ENCODE data around the gene RBM47.
A peak's percentile ranks its signal among the peaks of the same experiment; 100 is the strongest.

Gene RBM47

DNA sequence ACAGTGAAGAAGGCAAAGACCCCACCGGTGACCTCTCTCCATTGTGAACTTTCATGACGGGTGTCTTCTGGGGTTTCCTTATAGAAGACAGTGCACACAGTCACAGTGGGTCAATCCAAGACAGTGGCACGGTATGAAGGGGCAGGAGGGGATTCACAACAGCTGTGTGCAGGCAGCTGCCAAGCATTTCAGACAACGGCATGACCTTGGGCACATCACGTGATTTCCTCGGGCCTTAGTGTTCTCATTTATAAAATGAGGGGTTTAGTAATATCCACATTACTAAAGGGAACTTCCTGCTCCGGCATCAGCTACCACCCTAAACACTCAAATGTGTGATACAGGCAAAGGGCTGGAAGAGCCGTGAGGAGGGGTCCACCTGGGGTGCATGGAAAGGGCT is 42.9 kb downstream of the RBM47 start:
- Histone ChIP-seq H2BK15ac (ENCODE audit: low read depth, poor library complexity, severe bottlenecking) (peak overlapping the region; percentile 39), H4K8ac (ENCODE audit: low read length) (no peak overlapping the region), H2AFZ (ENCODE audit: low read depth, low read length) (no peak overlapping the region), H3K4me3 (ENCODE audit: insufficient read depth in 1 of 2, low read depth in 1 of 2, low read length in 2 of 2) (no peak overlapping the region), H3K27me3 (ENCODE audit: control insufficient read depth in 1 of 2, insufficient read depth in 1 of 2, low read length in 2 of 2) (no peaks in the 10 kb centered on the region), H3K36me3 (ENCODE audit: control insufficient read depth in 1 of 2, insufficient read depth in 2 of 2, low read depth in 1 of 2, low read length in 2 of 2) (peaks cover 0 to 3% of the 10 kb centered on the region in 2 experiments), H3K27ac (ENCODE audit: low read length, poor library complexity, severe bottlenecking) (no peak overlapping the region), H3K4ac (ENCODE audit: low read depth in 1 of 2, low read length in 2 of 2) (no peak overlapping the region), H3K9ac (ENCODE audit: low read length) (peak overlapping the region; percentile 34), H3K14ac (ENCODE audit: low read length in 2 of 2) (no peak overlapping the region), H2BK120ac (ENCODE audit: low read depth, low read length) (no peak overlapping the region), H3K79me1 (replicated peaks; ENCODE audit: low read length, poor library complexity, severe bottlenecking) (peaks cover 1% of the 10 kb centered on the region), H2BK5ac (ENCODE audit: low read depth, low read length, poor library complexity, severe bottlenecking) (no peak overlapping the region), H2AK5ac (ENCODE audit: low read length, severe bottlenecking) (peak overlapping the region; percentile 70), H4K91ac (ENCODE audit: low read length) (no peak overlapping the region), H3K4me2 (ENCODE audit: low read length, poor library complexity, severe bottlenecking) (no peak overlapping the region), H3K23ac (ENCODE audit: low read length in 2 of 2) (peak overlapping the region in 1 of 2 experiments; percentile 11), H2BK12ac (ENCODE audit: low read length in 2 of 2) (peak overlapping the region in 1 of 2 experiments; percentile 67), H3K9me3 (ENCODE audit: control insufficient read depth, low read length) (no peaks in the 10 kb centered on the region), H3K4me1 (ENCODE audit: control insufficient read depth, insufficient read depth, low read depth, low read length) (peaks cover 5% of the 10 kb centered on the region), H3K18ac (ENCODE audit: low read depth in 1 of 2, low read length in 2 of 2) (no peak overlapping the region)
- WGBS, result 95% methylated on average over 6 of the region's 8 CpGs
- no peak for DNase-seq

DNA sequence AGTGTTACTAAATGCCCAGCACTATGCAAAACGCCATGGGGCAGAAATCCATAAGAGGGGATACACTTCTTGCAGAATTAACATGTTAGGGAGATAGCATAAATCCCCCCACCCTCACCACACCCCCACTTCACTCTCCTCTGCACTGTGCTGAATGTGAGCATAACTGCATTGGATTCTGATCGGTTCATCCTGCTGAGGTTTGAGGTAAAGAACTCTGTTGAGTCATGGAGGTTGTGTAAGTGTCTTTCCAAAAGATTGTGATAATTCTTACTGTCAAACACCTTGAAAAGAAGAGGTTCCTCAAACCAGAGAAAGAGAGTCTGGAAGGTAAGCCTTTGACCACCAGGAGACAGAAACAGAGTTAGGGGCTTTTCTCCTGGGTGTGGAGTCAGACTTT is 43.6 kb downstream of the RBM47 start:
- H3K4me2 ChIP-seq (ENCODE audit: low read length, poor library complexity, severe bottlenecking), result no peak overlapping the region
- no peak overlapping the region for H3K4ac ChIP-seq (ENCODE audit: low read depth in 1 of 2, low read length in 2 of 2)
- H3K4me1 ChIP-seq (ENCODE audit: control insufficient read depth, insufficient read depth, low read depth, low read length), result peaks cover 5% of the 10 kb centered on the region
- peak overlapping the region; percentile 70 for H2AK5ac ChIP-seq (ENCODE audit: low read length, severe bottlenecking)
- no peak overlapping the region for H3K4me3 ChIP-seq (ENCODE audit: insufficient read depth in 1 of 2, low read depth in 1 of 2, low read length in 2 of 2)
- H3K36me3 ChIP-seq (ENCODE audit: control insufficient read depth in 1 of 2, insufficient read depth in 2 of 2, low read depth in 1 of 2, low read length in 2 of 2), result peaks cover 0 to 3% of the 10 kb centered on the region in 2 experiments
- H3K18ac ChIP-seq (ENCODE audit: low read depth in 1 of 2, low read length in 2 of 2), result no peak overlapping the region
- H3K9me3 ChIP-seq (ENCODE audit: control insufficient read depth, low read length), result no peaks in the 10 kb centered on the region
- H2AFZ ChIP-seq (ENCODE audit: low read depth, low read length), result no peak overlapping the region
- H2BK5ac ChIP-seq (ENCODE audit: low read depth, low read length, poor library complexity, severe bottlenecking), result no peak overlapping the region
- H3K14ac ChIP-seq (ENCODE audit: low read length in 2 of 2), result no peak overlapping the region
- no peak overlapping the region for H4K91ac ChIP-seq (ENCODE audit: low read length)
- H3K27me3 ChIP-seq (ENCODE audit: control insufficient read depth in 1 of 2, insufficient read depth in 1 of 2, low read length in 2 of 2), result no peaks in the 10 kb centered on the region
- no peak overlapping the region for H2BK12ac ChIP-seq (ENCODE audit: low read length in 2 of 2)
- no peak overlapping the region for H3K23ac ChIP-seq (ENCODE audit: low read length in 2 of 2)
- H3K9ac ChIP-seq (ENCODE audit: low read length), result no peak overlapping the region
- DNase-seq, result peak; percentile 26
- peaks cover 1% of the 10 kb centered on the region for H3K79me1 ChIP-seq (replicated peaks; ENCODE audit: low read length, poor library complexity, severe bottlenecking)
- H2BK120ac ChIP-seq (ENCODE audit: low read depth, low read length), result no peak overlapping the region
- H3K27ac ChIP-seq (ENCODE audit: low read length, poor library complexity, severe bottlenecking), result no peak overlapping the region
- WGBS, result 100% methylated on average over 2 of the region's 2 CpGs
- no peak overlapping the region for H4K8ac ChIP-seq (ENCODE audit: low read length)
- H2BK15ac ChIP-seq (ENCODE audit: low read depth, poor library complexity, severe bottlenecking), result no peak overlapping the region

DNA sequence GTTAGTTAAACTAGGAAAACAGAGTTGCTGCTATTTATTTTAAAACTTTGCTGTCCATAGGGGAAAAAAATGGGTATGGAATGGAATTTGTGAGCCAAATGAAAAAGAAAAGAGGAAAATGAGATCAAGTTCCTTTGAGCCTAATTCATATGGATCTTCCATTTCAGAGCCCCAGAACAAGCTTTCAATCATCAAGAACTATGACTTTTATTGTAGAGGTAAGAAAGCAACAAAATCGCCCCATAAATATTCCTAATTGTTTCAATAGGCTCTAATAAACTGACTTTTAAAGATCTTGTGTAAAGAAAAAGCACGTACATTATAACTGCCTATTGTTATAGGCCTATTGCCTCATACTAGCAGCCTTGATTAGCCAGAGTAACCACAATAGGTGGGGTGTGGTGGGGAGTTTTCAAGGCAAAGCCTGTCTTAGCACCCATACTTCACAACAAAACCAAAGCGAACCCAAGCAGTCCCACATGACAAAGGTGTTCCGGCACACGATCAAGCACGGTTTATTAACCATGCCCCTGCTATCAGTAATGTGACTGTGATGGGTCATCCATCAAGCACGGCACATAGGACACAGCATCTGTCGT is 44.4 kb downstream of the RBM47 start:
- no peak overlapping the region for H2AK5ac ChIP-seq (ENCODE audit: low read length, severe bottlenecking)
- H2BK12ac ChIP-seq (ENCODE audit: low read length in 2 of 2), result no peak overlapping the region
- no peak overlapping the region for H3K27ac ChIP-seq (ENCODE audit: low read length, poor library complexity, severe bottlenecking)
- no peaks in the 10 kb centered on the region for H3K9me3 ChIP-seq (ENCODE audit: control insufficient read depth, low read length)
- no peak overlapping the region for H2BK15ac ChIP-seq (ENCODE audit: low read depth, poor library complexity, severe bottlenecking)
- H3K4ac ChIP-seq (ENCODE audit: low read depth in 1 of 2, low read length in 2 of 2), result no peak overlapping the region
- H2BK120ac ChIP-seq (ENCODE audit: low read depth, low read length), result no peak overlapping the region
- no peak overlapping the region for H4K8ac ChIP-seq (ENCODE audit: low read length)
- no peak overlapping the region for H3K4me3 ChIP-seq (ENCODE audit: insufficient read depth in 1 of 2, low read depth in 1 of 2, low read length in 2 of 2)
- 91% methylated on average over 6 of the region's 8 CpGs for WGBS
- DNase-seq, result no peak
- no peak overlapping the region for H3K4me2 ChIP-seq (ENCODE audit: low read length, poor library complexity, severe bottlenecking)
- peaks cover 5% of the 10 kb centered on the region for H3K4me1 ChIP-seq (ENCODE audit: control insufficient read depth, insufficient read depth, low read depth, low read length)
- peaks cover 1% of the 10 kb centered on the region for H3K79me1 ChIP-seq (replicated peaks; ENCODE audit: low read length, poor library complexity, severe bottlenecking)
- no peaks in the 10 kb centered on the region for H3K27me3 ChIP-seq (ENCODE audit: control insufficient read depth in 1 of 2, insufficient read depth in 1 of 2, low read length in 2 of 2)
- H3K18ac ChIP-seq (ENCODE audit: low read depth in 1 of 2, low read length in 2 of 2), result no peak overlapping the region
- H3K23ac ChIP-seq (ENCODE audit: low read length in 2 of 2), result no peak overlapping the region
- H3K36me3 ChIP-seq (ENCODE audit: control insufficient read depth in 1 of 2, insufficient read depth in 2 of 2, low read depth in 1 of 2, low read length in 2 of 2), result peaks cover 0 to 3% of the 10 kb centered on the region in 2 experiments
- no peak overlapping the region for H3K9ac ChIP-seq (ENCODE audit: low read length)
- H3K14ac ChIP-seq (ENCODE audit: low read length in 2 of 2), result no peak overlapping the region
- H2AFZ ChIP-seq (ENCODE audit: low read depth, low read length), result no peak overlapping the region
- no peak overlapping the region for H2BK5ac ChIP-seq (ENCODE audit: low read depth, low read length, poor library complexity, severe bottlenecking)
- no peak overlapping the region for H4K91ac ChIP-seq (ENCODE audit: low read length)

DNA sequence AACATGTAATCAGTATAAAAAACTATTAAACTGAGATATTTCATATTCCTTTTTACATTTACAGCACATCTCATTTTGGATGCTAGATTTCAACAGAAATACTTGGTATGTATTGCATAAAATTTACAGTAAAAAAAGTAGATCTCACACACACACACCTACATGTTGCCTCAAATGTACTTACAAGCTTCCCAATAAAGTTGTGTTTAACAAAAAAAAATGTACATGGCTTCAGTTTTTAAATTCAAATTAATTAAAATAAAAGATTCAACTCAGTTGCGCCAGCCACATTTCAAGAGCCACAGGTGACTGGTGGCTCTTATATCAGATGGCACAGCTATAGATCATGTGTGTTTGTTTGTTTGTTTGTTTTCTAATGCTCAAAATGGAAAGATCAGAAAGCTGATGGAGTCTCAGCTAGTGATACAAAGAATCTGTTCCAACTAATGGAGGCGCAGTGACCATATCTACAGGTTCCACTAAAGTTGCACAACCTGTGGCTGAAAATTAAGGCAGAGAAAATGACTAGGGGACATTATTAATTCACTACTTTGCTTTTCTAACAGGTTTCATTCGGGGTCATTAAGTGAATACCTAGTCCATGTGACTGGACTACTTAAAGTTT is 45.0 kb downstream of the RBM47 start:
- no peak overlapping the region for H2BK12ac ChIP-seq (ENCODE audit: low read length in 2 of 2)
- H3K4me2 ChIP-seq (ENCODE audit: low read length, poor library complexity, severe bottlenecking), result no peak overlapping the region
- no peak overlapping the region for H2BK120ac ChIP-seq (ENCODE audit: low read depth, low read length)
- H4K8ac ChIP-seq (ENCODE audit: low read length), result no peak overlapping the region
- 100% methylated on average over 2 of the region's 3 CpGs for WGBS
- H3K27ac ChIP-seq (ENCODE audit: low read length, poor library complexity, severe bottlenecking), result no peak overlapping the region
- no peak overlapping the region for H4K91ac ChIP-seq (ENCODE audit: low read length)
- no peak for DNase-seq
- no peak overlapping the region for H3K4me3 ChIP-seq (ENCODE audit: insufficient read depth in 1 of 2, low read depth in 1 of 2, low read length in 2 of 2)
- H3K4ac ChIP-seq (ENCODE audit: low read depth in 1 of 2, low read length in 2 of 2), result no peak overlapping the region
- no peaks in the 10 kb centered on the region for H3K27me3 ChIP-seq (ENCODE audit: control insufficient read depth in 1 of 2, insufficient read depth in 1 of 2, low read length in 2 of 2)
- no peak overlapping the region for H2AFZ ChIP-seq (ENCODE audit: low read depth, low read length)
- no peak overlapping the region for H3K14ac ChIP-seq (ENCODE audit: low read length in 2 of 2)
- H3K9me3 ChIP-seq (ENCODE audit: control insufficient read depth, low read length), result no peaks in the 10 kb centered on the region
- peaks cover 6% of the 10 kb centered on the region for H3K4me1 ChIP-seq (ENCODE audit: control insufficient read depth, insufficient read depth, low read depth, low read length)
- H3K36me3 ChIP-seq (ENCODE audit: control insufficient read depth in 1 of 2, insufficient read depth in 2 of 2, low read depth in 1 of 2, low read length in 2 of 2), result peaks cover 0 to 3% of the 10 kb centered on the region in 2 experiments
- H3K18ac ChIP-seq (ENCODE audit: low read depth in 1 of 2, low read length in 2 of 2), result no peak overlapping the region
- H2BK15ac ChIP-seq (ENCODE audit: low read depth, poor library complexity, severe bottlenecking), result no peak overlapping the region
- no peak overlapping the region for H3K9ac ChIP-seq (ENCODE audit: low read length)
- peaks cover 1% of the 10 kb centered on the region for H3K79me1 ChIP-seq (replicated peaks; ENCODE audit: low read length, poor library complexity, severe bottlenecking)
- no peak overlapping the region for H3K23ac ChIP-seq (ENCODE audit: low read length in 2 of 2)
- H2BK5ac ChIP-seq (ENCODE audit: low read depth, low read length, poor library complexity, severe bottlenecking), result no peak overlapping the region
- peak overlapping the region; percentile 55 for H2AK5ac ChIP-seq (ENCODE audit: low read length, severe bottlenecking)
